NCI-H1417 treated with DMSO at 0.1 percent for 48 hours (cell line): ENCODE data around the gene AGTRAP.

Experiments
- DNase-seq: peaks from one replicate; lab custom pipeline; 2025; lab: John Stamatoyannopoulos, UW

Gene AGTRAP

GRCh38 chr1:11706292-11706691, 29.6 kb upstream of the AGTRAP start:
- no peak for DNase-seq

GRCh38 chr1:11707621-11708276, 28.2 kb upstream of the AGTRAP start:
- no peak for DNase-seq

- DNase-seq: no peak
Measured at GRCh38 chr1:11708554-11709350, 27.2 kb upstream of the AGTRAP start.

- no peak for DNase-seq
Measured at GRCh38 chr1:11711490-11711889, 24.4 kb upstream of the AGTRAP start.

GRCh38 chr1:11712285-11712684, 23.7 kb upstream of the AGTRAP start:
- DNase-seq: no peak

GRCh38 chr1:11713095-11713494, 22.8 kb upstream of the AGTRAP start:
- DNase-seq: no peak

GRCh38 chr1:11714831-11715575, 20.9 kb upstream of the AGTRAP start:
- DNase-seq: no peak

GRCh38 chr1:11719313-11720032, 16.5 kb upstream of the AGTRAP start:
- no peak for DNase-seq

GRCh38 chr1:11720033-11720376, 15.9 kb upstream of the AGTRAP start:
- DNase-seq: no peak

GRCh38 chr1:11720525-11720924, 15.4 kb upstream of the AGTRAP start:
- DNase-seq: no peak

- no peak for DNase-seq
Measured at GRCh38 chr1:11721311-11721710, 14.6 kb upstream of the AGTRAP start.

GRCh38 chr1:11722538-11722937, 13.4 kb upstream of the AGTRAP start:
- no peak for DNase-seq

GRCh38 chr1:11725616-11726015, 10.3 kb upstream of the AGTRAP start:
- DNase-seq: no peak

GRCh38 chr1:11727119-11727518, 8.8 kb upstream of the AGTRAP start:
- no peak for DNase-seq

GRCh38 chr1:11728126-11728806, 7.7 kb upstream of the AGTRAP start:
- DNase-seq: no peak

- no peak for DNase-seq
Measured at GRCh38 chr1:11729155-11729497, 6.8 kb upstream of the AGTRAP start.

- DNase-seq: no peak
Measured at GRCh38 chr1:11729498-11730428, 6.2 kb upstream of the AGTRAP start.

- no peak for DNase-seq
Measured at GRCh38 chr1:11730429-11730891, 5.5 kb upstream of the AGTRAP start.

GRCh38 chr1:11731691-11732283, 4.1 kb upstream of the AGTRAP start:
- DNase-seq: no peak

- no peak for DNase-seq
Measured at GRCh38 chr1:11733306-11733705, 2.6 kb upstream of the AGTRAP start.
